IPS-18a (cell line): ENCODE measurements around the gene RIMS1.

Experiments
- H3K27ac ChIP-seq: one replicate; pipeline ENCODE4 v1.5.1; 2013; ENCODE audit warnings: low read length
- H3K27me3 ChIP-seq: one replicate; pipeline ENCODE4 v1.6.1; 2013; ENCODE audit warnings: mild to moderate bottlenecking, low read length; ENCODE audit not compliant: control insufficient read depth, insufficient read depth
- H3K36me3 ChIP-seq: one replicate; pipeline ENCODE4 v1.6.1; 2013; ENCODE audit warnings: low read depth, low read length; ENCODE audit not compliant: control insufficient read depth
- H3K4me1 ChIP-seq: one replicate; pipeline ENCODE4 v1.6.1; 2013; ENCODE audit warnings: low read depth, low read length; ENCODE audit not compliant: control insufficient read depth
- H3K4me3 ChIP-seq: one replicate; pipeline ENCODE4 v1.5.1; 2013; ENCODE audit warnings: low read length
- H3K9ac ChIP-seq: one replicate; pipeline ENCODE4 v1.6.1; 2013; ENCODE audit warnings: mild to moderate bottlenecking, low read length, moderate library complexity
- H3K9me3 ChIP-seq: one replicate; pipeline ENCODE4 v1.6.1; 2013; ENCODE audit warnings: low read depth, low read length; ENCODE audit not compliant: control insufficient read depth

RIMS1 gene

GRCh38 chr6:72390548-72390947 lies 504.2 kb downstream of the RIMS1 start:
- H3K36me3 ChIP-seq: no peaks in the 10 kb centered on the region
- H3K27ac ChIP-seq: no peak overlapping the region
- no peak overlapping the region for H3K9ac ChIP-seq
- H3K4me1 ChIP-seq: no peaks in the 10 kb centered on the region
- H3K4me3 ChIP-seq: no peak overlapping the region
- H3K9me3 ChIP-seq: no peaks in the 10 kb centered on the region
- no peaks in the 10 kb centered on the region for H3K27me3 ChIP-seq

- H3K9ac ChIP-seq: no peak overlapping the region
Observed at GRCh38 chr6:72401865-72402264, 515.5 kb downstream of the RIMS1 start.

GRCh38 chr6:72403413-72403812 lies 517.1 kb downstream of the RIMS1 start:
- Histone ChIP-seq H3K4me1 (no peaks in the 10 kb centered on the region), H3K27me3 (no peaks in the 10 kb centered on the region), H3K36me3 (no peaks in the 10 kb centered on the region), H3K9me3 (no peaks in the 10 kb centered on the region), H3K9ac (no peak overlapping the region), H3K27ac (no peak overlapping the region), H3K4me3 (no peak overlapping the region)

More at GRCh38 chr6:72401865-72402264, 515.5 kb downstream of the RIMS1 start:
- no peaks in the 10 kb centered on the region for H3K27me3 ChIP-seq
- no peaks in the 10 kb centered on the region for H3K9me3 ChIP-seq
- H3K4me3 ChIP-seq: no peak overlapping the region
- H3K36me3 ChIP-seq: no peaks in the 10 kb centered on the region
- H3K4me1 ChIP-seq: no peaks in the 10 kb centered on the region
- H3K27ac ChIP-seq: no peak overlapping the region

- no peaks in the 10 kb centered on the region for H3K36me3 ChIP-seq
- H3K9me3 ChIP-seq: no peaks in the 10 kb centered on the region
- H3K4me3 ChIP-seq: no peak overlapping the region
- no peak overlapping the region for H3K9ac ChIP-seq
- no peak overlapping the region for H3K27ac ChIP-seq
- H3K4me1 ChIP-seq: no peaks in the 10 kb centered on the region
- H3K27me3 ChIP-seq: no peaks in the 10 kb centered on the region
Observed at GRCh38 chr6:72406517-72406916, 520.2 kb downstream of the RIMS1 start.

GRCh38 chr6:72410769-72411168 lies 524.4 kb downstream of the RIMS1 start:
- Histone ChIP-seq H3K27ac (no peak overlapping the region), H3K4me3 (no peak overlapping the region), H3K9me3 (no peaks in the 10 kb centered on the region), H3K4me1 (no peaks in the 10 kb centered on the region), H3K9ac (no peak overlapping the region), H3K27me3 (no peaks in the 10 kb centered on the region), H3K36me3 (no peaks in the 10 kb centered on the region)

- no peaks in the 10 kb centered on the region for H3K4me1 ChIP-seq
- no peak overlapping the region for H3K9ac ChIP-seq
- no peaks in the 10 kb centered on the region for H3K9me3 ChIP-seq
- H3K27ac ChIP-seq: no peak overlapping the region
- H3K4me3 ChIP-seq: no peak overlapping the region
- H3K36me3 ChIP-seq: no peaks in the 10 kb centered on the region
- H3K27me3 ChIP-seq: no peaks in the 10 kb centered on the region
Observed at GRCh38 chr6:72411872-72412708, 525.7 kb downstream of the RIMS1 start.

GRCh38 chr6:72412709-72413044 lies 526.3 kb downstream of the RIMS1 start:
- Histone ChIP-seq H3K36me3 (no peaks in the 10 kb centered on the region), H3K27ac (no peak overlapping the region), H3K9ac (no peak overlapping the region), H3K27me3 (no peaks in the 10 kb centered on the region), H3K4me1 (no peaks in the 10 kb centered on the region), H3K9me3 (no peaks in the 10 kb centered on the region), H3K4me3 (no peak overlapping the region)

GRCh38 chr6:72413884-72414283 lies 527.5 kb downstream of the RIMS1 start:
- H3K27ac ChIP-seq: no peak overlapping the region

GRCh38 chr6:72414657-72415056 lies 528.3 kb downstream of the RIMS1 start:
- no peak overlapping the region for H3K27ac ChIP-seq
- no peaks in the 10 kb centered on the region for H3K4me1 ChIP-seq

More at GRCh38 chr6:72413884-72414283, 527.5 kb downstream of the RIMS1 start:
- no peaks in the 10 kb centered on the region for H3K4me1 ChIP-seq
- H3K4me3 ChIP-seq: no peak overlapping the region
- H3K36me3 ChIP-seq: no peaks in the 10 kb centered on the region
- no peaks in the 10 kb centered on the region for H3K27me3 ChIP-seq
- no peaks in the 10 kb centered on the region for H3K9me3 ChIP-seq
- H3K9ac ChIP-seq: no peak overlapping the region

GRCh38 chr6:72416744-72417465 lies 530.6 kb downstream of the RIMS1 start:
- Histone ChIP-seq H3K36me3 (no peaks in the 10 kb centered on the region), H3K9me3 (no peaks in the 10 kb centered on the region), H3K27me3 (no peaks in the 10 kb centered on the region), H3K4me3 (no peak overlapping the region), H3K9ac (no peak overlapping the region), H3K27ac (no peak overlapping the region), H3K4me1 (peaks cover 4% of the 10 kb centered on the region)

More at GRCh38 chr6:72414657-72415056, 528.3 kb downstream of the RIMS1 start:
- no peaks in the 10 kb centered on the region for H3K36me3 ChIP-seq
- H3K27me3 ChIP-seq: no peaks in the 10 kb centered on the region
- H3K9ac ChIP-seq: no peak overlapping the region
- no peaks in the 10 kb centered on the region for H3K9me3 ChIP-seq
- no peak overlapping the region for H3K4me3 ChIP-seq

GRCh38 chr6:72417759-72418158 lies 531.4 kb downstream of the RIMS1 start:
- Histone ChIP-seq H3K36me3 (no peaks in the 10 kb centered on the region), H3K27ac (no peak overlapping the region), H3K4me3 (no peak overlapping the region), H3K4me1 (peaks cover 4% of the 10 kb centered on the region), H3K9ac (no peak overlapping the region), H3K9me3 (no peaks in the 10 kb centered on the region), H3K27me3 (no peaks in the 10 kb centered on the region)

- H3K27me3 ChIP-seq: no peaks in the 10 kb centered on the region
- no peaks in the 10 kb centered on the region for H3K9me3 ChIP-seq
- H3K4me3 ChIP-seq: no peak overlapping the region
- H3K9ac ChIP-seq: no peak overlapping the region
- no peak overlapping the region for H3K27ac ChIP-seq
- no peaks in the 10 kb centered on the region for H3K36me3 ChIP-seq
- H3K4me1 ChIP-seq: peaks cover 4% of the 10 kb centered on the region
Observed at GRCh38 chr6:72418495-72418894, 532.1 kb downstream of the RIMS1 start.
